Memory B cell (primary cell): ENCODE results near the gene LRWD1.
"Not testable (repeated sequence)": the region's sequence is repeated elsewhere in the genome, so short reads cannot be mapped to it uniquely, and the experiment has no call there.

ENCODE experiments used
- ATAC-seq: fragments of 150-1000 bp; cut with Tn5 transposase; 2 replicates; pipeline ENCODE4 v1.10.0; 2021; ENCODE audit warnings: low read depth, mild to moderate bottlenecking, moderate library complexity
- DNase-seq, 2 donors: peaks; one replicate each; pipeline ENCODE4 v3.0.0; 2022; ENCODE audit warnings: low spot score in 2 of 2
- H3K27ac Mint-ChIP-seq: one replicate; pipeline ENCODE4 v1.8.0; 2022; ENCODE audit warnings: mild to moderate bottlenecking, moderate library complexity, mixed read lengths
- H3K27me3 Mint-ChIP-seq: one replicate; pipeline ENCODE4 v1.8.0; 2022; ENCODE audit warnings: mixed read lengths
- H3K36me3 Mint-ChIP-seq: one replicate; pipeline ENCODE4 v1.8.0; 2022; ENCODE audit warnings: mild to moderate bottlenecking, mixed read lengths
- H3K4me1 Mint-ChIP-seq: one replicate; pipeline ENCODE4 v1.8.0; 2022; ENCODE audit warnings: mixed read lengths
- H3K4me3 Mint-ChIP-seq: one replicate; pipeline ENCODE4 v1.8.0; 2022; ENCODE audit warnings: mild to moderate bottlenecking, moderate library complexity, mixed read lengths
- H3K9me3 Mint-ChIP-seq: one replicate; pipeline ENCODE4 v1.8.0; 2022; ENCODE audit warnings: mixed read lengths

The LRWD1 gene

GRCh38 chr7:102451371-102452054 lies 13.3 kb upstream of the LRWD1 start:
- ATAC-seq = no peak
- no peaks in the 10 kb centered on the region for H3K9me3 Mint-ChIP-seq
- H3K27ac Mint-ChIP-seq = no peak overlapping the region
- H3K36me3 Mint-ChIP-seq = peaks cover 11% of the 10 kb centered on the region
- peaks cover 11% of the 10 kb centered on the region for H3K4me1 Mint-ChIP-seq
- H3K4me3 Mint-ChIP-seq = no peak overlapping the region
- no peak for DNase-seq
- no peaks in the 10 kb centered on the region for H3K27me3 Mint-ChIP-seq

- peaks cover 7% of the 10 kb centered on the region for H3K4me1 Mint-ChIP-seq
- H3K36me3 Mint-ChIP-seq = peaks cover 4% of the 10 kb centered on the region
- H3K4me3 Mint-ChIP-seq = no peak overlapping the region
- H3K27me3 Mint-ChIP-seq = no peaks in the 10 kb centered on the region
- no peak overlapping the region for H3K27ac Mint-ChIP-seq
- H3K9me3 Mint-ChIP-seq = no peaks in the 10 kb centered on the region
- ATAC-seq (no peak), DNase-seq (no peak)
These were observed 12.3 kb upstream of the LRWD1 start for GRCh38 chr7:102452451-102452850.

- Mint-ChIP-seq H3K36me3 (peaks cover 4% of the 10 kb centered on the region), H3K27me3 (no peaks in the 10 kb centered on the region), H3K27ac (no peak overlapping the region)
These were observed 11.5 kb upstream of the LRWD1 start for GRCh38 chr7:102453319-102453718.

GRCh38 chr7:102454468-102454867 lies 10.3 kb upstream of the LRWD1 start:
- Mint-ChIP-seq H3K4me1 (peaks cover 7% of the 10 kb centered on the region), H3K4me3 (no peak overlapping the region), H3K27ac (no peak overlapping the region), H3K36me3 (peaks cover 2% of the 10 kb centered on the region), H3K27me3 (no peaks in the 10 kb centered on the region), H3K9me3 (no peaks in the 10 kb centered on the region)
- ATAC-seq (no peak), DNase-seq (no peak)

More at GRCh38 chr7:102453319-102453718, 11.5 kb upstream of the LRWD1 start:
- no peak overlapping the region for H3K4me3 Mint-ChIP-seq
- DNase-seq (no peak), ATAC-seq (no peak)
- H3K4me1 Mint-ChIP-seq = peaks cover 7% of the 10 kb centered on the region
- no peaks in the 10 kb centered on the region for H3K9me3 Mint-ChIP-seq

GRCh38 chr7:102454932-102455331 lies 9.9 kb upstream of the LRWD1 start:
- H3K27ac Mint-ChIP-seq, H3K9me3 Mint-ChIP-seq, ATAC-seq, DNase-seq, H3K4me3 Mint-ChIP-seq, H3K36me3 Mint-ChIP-seq, H3K27me3 Mint-ChIP-seq, H3K4me1 Mint-ChIP-seq: not testable (repeated sequence)

- DNase-seq = no peak
- H3K4me3 Mint-ChIP-seq = no peak overlapping the region
These were observed 9.2 kb upstream of the LRWD1 start for GRCh38 chr7:102455596-102455995.

GRCh38 chr7:102456327-102456726 lies 8.5 kb upstream of the LRWD1 start:
- Mint-ChIP-seq H3K36me3 (peaks cover 2% of the 10 kb centered on the region), H3K9me3 (no peaks in the 10 kb centered on the region), H3K27ac (no peak overlapping the region), H3K27me3 (no peaks in the 10 kb centered on the region), H3K4me3 (no peak overlapping the region), H3K4me1 (peaks cover 6% of the 10 kb centered on the region)
- DNase-seq (no peak), ATAC-seq (no peak)

More at GRCh38 chr7:102455596-102455995, 9.2 kb upstream of the LRWD1 start:
- Mint-ChIP-seq H3K36me3 (peaks cover 2% of the 10 kb centered on the region), H3K27me3 (no peaks in the 10 kb centered on the region), H3K9me3 (no peaks in the 10 kb centered on the region), H3K27ac (no peak overlapping the region), H3K4me1 (peaks cover 3% of the 10 kb centered on the region)
- no peak for ATAC-seq

- Mint-ChIP-seq H3K36me3 (peaks cover 2% of the 10 kb centered on the region), H3K9me3 (no peaks in the 10 kb centered on the region), H3K27me3 (no peaks in the 10 kb centered on the region), H3K4me1 (peaks cover 6% of the 10 kb centered on the region), H3K27ac (no peak overlapping the region), H3K4me3 (no peak overlapping the region)
- no peak for ATAC-seq
- DNase-seq = no peak
These were observed 7.3 kb upstream of the LRWD1 start for GRCh38 chr7:102457352-102457924.

GRCh38 chr7:102459221-102459844 lies 5.5 kb upstream of the LRWD1 start:
- DNase-seq (no peak), ATAC-seq (no peak)
- peaks cover 10% of the 10 kb centered on the region for H3K4me1 Mint-ChIP-seq
- H3K4me3 Mint-ChIP-seq = no peak overlapping the region
- H3K27ac Mint-ChIP-seq = no peak overlapping the region
- no peaks in the 10 kb centered on the region for H3K9me3 Mint-ChIP-seq
- H3K36me3 Mint-ChIP-seq = peaks cover 2% of the 10 kb centered on the region
- no peaks in the 10 kb centered on the region for H3K27me3 Mint-ChIP-seq

- peaks cover 2% of the 10 kb centered on the region for H3K36me3 Mint-ChIP-seq
- no peak for ATAC-seq
- H3K27me3 Mint-ChIP-seq = no peaks in the 10 kb centered on the region
- H3K9me3 Mint-ChIP-seq = no peaks in the 10 kb centered on the region
- H3K4me3 Mint-ChIP-seq = no peak overlapping the region
- no peak for DNase-seq
- peaks cover 10% of the 10 kb centered on the region for H3K4me1 Mint-ChIP-seq
- no peak overlapping the region for H3K27ac Mint-ChIP-seq
These were observed 4.3 kb upstream of the LRWD1 start for GRCh38 chr7:102460467-102460866.

GRCh38 chr7:102463841-102464576 lies 775 bp upstream of the LRWD1 start:
- H3K4me3 Mint-ChIP-seq = peak overlapping the region; percentile 74
- peaks cover 5% of the 10 kb centered on the region for H3K36me3 Mint-ChIP-seq
- peaks cover 16% of the 10 kb centered on the region for H3K4me1 Mint-ChIP-seq
- no peaks in the 10 kb centered on the region for H3K27me3 Mint-ChIP-seq
- H3K27ac Mint-ChIP-seq = peak overlapping the region; percentile 19
- ATAC-seq = no peak
- no peak for DNase-seq
- H3K9me3 Mint-ChIP-seq = no peaks in the 10 kb centered on the region

- Mint-ChIP-seq H3K36me3 (peaks cover 5% of the 10 kb centered on the region), H3K4me1 (peaks cover 12% of the 10 kb centered on the region), H3K9me3 (no peaks in the 10 kb centered on the region), H3K27me3 (no peaks in the 10 kb centered on the region), H3K4me3 (peak overlapping the region; percentile 74), H3K27ac (no peak overlapping the region)
- no peak for ATAC-seq
- DNase-seq = no peak
These were observed 1.3 kb downstream of the LRWD1 start for GRCh38 chr7:102466097-102466496.

GRCh38 chr7:102467581-102468477 lies 3.0 kb downstream of the LRWD1 start:
- ATAC-seq (no peak), DNase-seq (no peak)
- H3K36me3 Mint-ChIP-seq = peaks cover 7% of the 10 kb centered on the region
- H3K9me3 Mint-ChIP-seq = no peaks in the 10 kb centered on the region
- no peak overlapping the region for H3K27ac Mint-ChIP-seq
- H3K4me1 Mint-ChIP-seq = peaks cover 10% of the 10 kb centered on the region
- no peaks in the 10 kb centered on the region for H3K27me3 Mint-ChIP-seq
- H3K4me3 Mint-ChIP-seq = no peak overlapping the region
